ENCODE measurements around the gene DDAH2.

- TF ChIP-seq CTCF (IDR thresholded peaks at IDR 0.05; ENCODE audit: borderline replicate concordance, extremely low read depth, low read length, poor library complexity, severe bottlenecking) (no peak), EZH2 (IDR thresholded peaks at IDR 0.05; ENCODE audit: borderline replicate concordance, low read depth, low read length, severe bottlenecking) (no peak)
These were observed 38.6 kb downstream of the DDAH2 start for GRCh38 chr6:31690231-31691077.

Data from DND-41 (cell line).